PC-3 (cell line): ENCODE results near the gene SNX11. TPM values are rescaled to one million over a fixed set of nuclear protein-coding genes. Genes with fewer than 3 reads are reported as not detected.
A peak's percentile ranks its signal among the peaks of the same experiment; 100 is the strongest.

Experiments used
- ATAC-seq: fragments of 200-7000 bp; cut with Tn5 transposase; 2 replicates; pipeline ENCODE4 v1.9.1; 2020; ENCODE audit warnings: mild to moderate bottlenecking, moderate library complexity
- BruUV-seq: library from RNA; stranded (reverse); fragments of 400-500 nt; replicated peaks from 2 replicates; lab custom pipeline; 2021; lab: Mats Ljungman, UMichigan
- CTCF ChIA-PET: fragments of 300-600 bp; sonication (Branson Sonifier 250); formaldehyde crosslinking; loops from one replicate; lab custom pipeline; 2022; ENCODE audit warnings: antibody characterized with exemption; lab: Charles Lee
- POLR2A ChIA-PET: fragments of 300-600 bp; sonication (Branson Sonifier 250); formaldehyde crosslinking; loops from one replicate; lab custom pipeline; 2022; ENCODE audit warnings: antibody characterized with exemption; ENCODE audit not compliant: unreplicated experiment; lab: Charles Lee
- DNase-seq: peaks from one replicate; pipeline ENCODE4 v3.0.0-alpha.2; 2015
- H2AFZ ChIP-seq: fragments of 300-600 bp; sonication (generic); 2 replicates; pipeline ENCODE4 v1.6.0; 2016; ENCODE audit warnings: antibody characterized with exemption, low read length
- H3F3A ChIP-seq: fragments of 300-600 bp; sonication (generic); one replicate; pipeline ENCODE4 v1.6.0; 2017; ENCODE audit warnings: antibody characterized with exemption, low read length, control low read depth, mild to moderate bottlenecking; ENCODE audit not compliant: unreplicated experiment
- H3K27ac ChIP-seq: fragments of 300-600 bp; sonication (generic); 2 replicates; pipeline ENCODE4 v1.5.1; 2016; ENCODE audit warnings: mild to moderate bottlenecking, low read length
- H3K27me3 ChIP-seq: fragments of 300-600 bp; sonication (generic); 2 replicates; pipeline ENCODE4 v1.6.1; 2016; ENCODE audit warnings: low read length, mixed read lengths
- H3K36me3 ChIP-seq: fragments of 300-600 bp; sonication (generic); 2 replicates; pipeline ENCODE4 v1.6.1; 2016; ENCODE audit warnings: low read depth, mixed run types, low read length, mixed read lengths
- H3K4me1 ChIP-seq: fragments of 300-600 bp; sonication (generic); 2 replicates; pipeline ENCODE4 v1.5.1; 2016; ENCODE audit warnings: low read length; ENCODE audit not compliant: insufficient read depth
- H3K4me2 ChIP-seq: fragments of 300-600 bp; sonication (generic); 2 replicates; pipeline ENCODE4 v1.6.0; 2016; ENCODE audit warnings: low read length
- H3K4me3 ChIP-seq: fragments of 300-600 bp; sonication (generic); 2 replicates; pipeline ENCODE4 v1.5.1; 2016; ENCODE audit warnings: mild to moderate bottlenecking, low read length, mixed read lengths
- H3K79me2 ChIP-seq: fragments of 300-600 bp; sonication (generic); 2 replicates; pipeline ENCODE4 v1.6.1; 2017; ENCODE audit warnings: low read length, mixed read lengths
- H3K9ac ChIP-seq: fragments of 300-600 bp; sonication (generic); 2 replicates; pipeline ENCODE4 v1.6.0; 2016; ENCODE audit warnings: mild to moderate bottlenecking, low read length
- H3K9me2 ChIP-seq: fragments of 300-600 bp; sonication (generic); replicated peaks from 2 replicates; pipeline ENCODE4 v1.6.1; 2016; ENCODE audit warnings: mixed run types, low read length, mixed read lengths
- H3K9me3 ChIP-seq: fragments of 300-600 bp; sonication (generic); 2 replicates; pipeline ENCODE4 v1.6.1; 2016; ENCODE audit warnings: low read length, mixed read lengths
- H4K20me1 ChIP-seq: fragments of 300-600 bp; sonication (generic); 2 replicates; pipeline ENCODE4 v1.6.1; 2016; ENCODE audit warnings: low read length, mixed read lengths
- EZH2 ChIP-seq: fragments of 300-600 bp; sonication (generic); IDR thresholded peaks from one replicate; pipeline ENCODE4 v1.6.1; 2017; ENCODE audit warnings: antibody characterized with exemption, mild to moderate bottlenecking, low read length; ENCODE audit not compliant: unreplicated experiment
- EZH2phosphoT487 ChIP-seq: fragments of 300-600 bp; sonication (generic); IDR thresholded peaks from 2 replicates; pipeline ENCODE4 v1.6.1; 2018; ENCODE audit warnings: mild to moderate bottlenecking, antibody characterized with exemption, low read length, borderline replicate concordance
- intact Hi-C: fragments of 100-400 bp; cut with micrococcal nuclease; formaldehyde crosslinking; loops from 2 replicates; pipeline ENCODE4 v1.9.0; 2023
- total RNA-seq: library from RNA; depleted of rRNA; stranded (reverse); fragments of >200 nt; gene quantifications from 2 replicates; pipeline ENCODE4 v1.2.3, GENCODE V29; 2014
- TF ChIP-seq, protein P1 (sequence below): fragments of 300-600 bp; sonication (generic); conservative IDR thresholded peaks from 2 replicates; pipeline ENCODE4 v1.5.1; 2017; ENCODE audit warnings: antibody characterized with exemption, low read depth, mild to moderate bottlenecking, low read length

SNX11 gene
- total RNA-seq, 1 experiment from 2014 or later: 17.7 TPM

DNA sequence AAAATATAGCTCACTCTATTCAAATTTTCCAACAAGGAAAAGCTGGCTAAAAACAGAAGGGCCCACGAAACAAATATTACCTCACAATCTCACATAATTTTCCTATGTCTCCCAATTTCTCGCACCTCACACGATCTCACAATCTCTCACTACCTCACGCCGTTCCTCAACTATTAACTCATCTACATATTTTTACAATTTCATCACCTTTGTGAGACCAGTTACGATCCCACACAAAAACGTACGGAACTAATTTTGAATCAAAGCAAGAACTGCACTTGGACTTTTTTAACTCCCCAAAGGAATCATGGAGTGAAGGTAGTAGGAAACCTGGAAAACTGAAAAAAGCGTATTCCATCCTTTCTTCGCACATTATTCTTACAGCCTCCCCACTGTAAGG is 7.4 kb upstream of the SNX11 start:
- Histone ChIP-seq H3K4me1 (peaks cover 10% of the 10 kb centered on the region), H3K9me2 (no peaks in the 10 kb centered on the region), H3K79me2 (peaks cover 60% of the 10 kb centered on the region), H3K27ac (no peak overlapping the region), H3K9me3 (no peaks in the 10 kb centered on the region), H3K4me2 (peak overlapping the region; percentile 93), H3K9ac (peak overlapping the region; percentile 85), H3F3A (no peaks in the 10 kb centered on the region), H3K36me3 (peaks cover 8% of the 10 kb centered on the region; the same call in 1 of the 2 replicates), H4K20me1 (peaks cover 16% of the 10 kb centered on the region), H3K4me3 (peak overlapping the region; percentile 78), H2AFZ (peak overlapping the region; percentile 73), H3K27me3 (no peaks in the 10 kb centered on the region)
- intact Hi-C loops: loop anchor here (2.0 kb wide), 3 partner anchors 31 to 75 kb away; partner anchors contain the start of gene NFE2L1
- TF ChIP-seq, protein P1, sequence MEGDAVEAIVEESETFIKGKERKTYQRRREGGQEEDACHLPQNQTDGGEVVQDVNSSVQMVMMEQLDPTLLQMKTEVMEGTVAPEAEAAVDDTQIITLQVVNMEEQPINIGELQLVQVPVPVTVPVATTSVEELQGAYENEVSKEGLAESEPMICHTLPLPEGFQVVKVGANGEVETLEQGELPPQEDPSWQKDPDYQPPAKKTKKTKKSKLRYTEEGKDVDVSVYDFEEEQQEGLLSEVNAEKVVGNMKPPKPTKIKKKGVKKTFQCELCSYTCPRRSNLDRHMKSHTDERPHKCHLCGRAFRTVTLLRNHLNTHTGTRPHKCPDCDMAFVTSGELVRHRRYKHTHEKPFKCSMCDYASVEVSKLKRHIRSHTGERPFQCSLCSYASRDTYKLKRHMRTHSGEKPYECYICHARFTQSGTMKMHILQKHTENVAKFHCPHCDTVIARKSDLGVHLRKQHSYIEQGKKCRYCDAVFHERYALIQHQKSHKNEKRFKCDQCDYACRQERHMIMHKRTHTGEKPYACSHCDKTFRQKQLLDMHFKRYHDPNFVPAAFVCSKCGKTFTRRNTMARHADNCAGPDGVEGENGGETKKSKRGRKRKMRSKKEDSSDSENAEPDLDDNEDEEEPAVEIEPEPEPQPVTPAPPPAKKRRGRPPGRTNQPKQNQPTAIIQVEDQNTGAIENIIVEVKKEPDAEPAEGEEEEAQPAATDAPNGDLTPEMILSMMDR: no peak
- TF ChIP-seq EZH2 (no peak), EZH2phosphoT487 (no peak)
- DNase-seq (no peak), ATAC-seq (no peak)
- CTCF ChIA-PET: interaction anchor here (0.7 kb wide), 1 partner anchor 75 kb away, joined by 4 read pairs; no protein-coding TSS in a partner anchor
- TSS peak; percentile 51 for BruUV-seq
- POLR2A ChIA-PET: interaction anchor here (0.7 to 1.1 kb wide), 2 partner anchors 12 to 75 kb away, joined by 3 read pairs; no protein-coding TSS in a partner anchor

GRCh38 chr17:48100591-48101011 is 7.0 kb upstream of the SNX11 start:
- H3K9ac ChIP-seq: peak overlapping the region; percentile 85
- no peaks in the 10 kb centered on the region for H3K27me3 ChIP-seq
- TF ChIP-seq EZH2phosphoT487: no peak
- no peak for TF ChIP-seq EZH2
- TF ChIP-seq, protein P1: no peak
- peaks cover 10% of the 10 kb centered on the region for H3K4me1 ChIP-seq
- no peaks in the 10 kb centered on the region for H3F3A ChIP-seq
- CTCF ChIA-PET: interaction anchor here (0.7 kb wide), 1 partner anchor 75 kb away, joined by 4 read pairs; no protein-coding TSS in a partner anchor
- no peaks in the 10 kb centered on the region for H3K9me2 ChIP-seq
- no TSS peak for BruUV-seq
- DNase-seq (peak; percentile 79), ATAC-seq (peak; percentile 52)
- H2AFZ ChIP-seq: peak overlapping the region; percentile 73
- peaks cover 4% of the 10 kb centered on the region; the same call in 1 of the 2 replicates for H3K36me3 ChIP-seq
- no peaks in the 10 kb centered on the region for H3K9me3 ChIP-seq
- peaks cover 55% of the 10 kb centered on the region for H3K79me2 ChIP-seq
- POLR2A ChIA-PET: interaction anchor here (0.7 to 1.1 kb wide), 2 partner anchors 11 to 144 kb away, joined by 3 to 4 read pairs; no protein-coding TSS in a partner anchor
- peak overlapping the region; percentile 67 for H3K27ac ChIP-seq
- intact Hi-C loops: loop anchor here (2.0 kb wide), 3 partner anchors 30 to 76 kb away; partner anchors contain the start of gene NFE2L1
- H3K4me3 ChIP-seq: peak overlapping the region; percentile 78
- H4K20me1 ChIP-seq: peaks cover 16% of the 10 kb centered on the region
- peak overlapping the region; percentile 93 for H3K4me2 ChIP-seq
